Type B pancreatic cell (in vitro differentiated cells): Measurements from ENCODE around the gene QTRT2. TPM values are rescaled to one million over a fixed set of nuclear protein-coding genes. Genes with fewer than 3 reads are reported as not detected.
A peak's percentile ranks its signal among the peaks of the same experiment; 100 is the strongest.

Experiments
- DNase-seq: peaks from one replicate; pipeline ENCODE4 v3.0.0; 2021; ENCODE audit warnings: mixed read lengths; ENCODE audit not compliant: unreplicated experiment; ENCODE audit errors: extremely low spot score
- H3K27ac Mint-ChIP-seq: 2 replicates; pipeline ENCODE4 v1.8.0; 2021; ENCODE audit warnings: mild to moderate bottlenecking, mixed read lengths
- H3K27me3 Mint-ChIP-seq: 2 replicates; pipeline ENCODE4 v1.8.0; 2021; ENCODE audit warnings: mixed read lengths
- H3K36me3 Mint-ChIP-seq: 2 replicates; pipeline ENCODE4 v1.8.0; 2021; ENCODE audit warnings: mixed read lengths
- H3K4me1 Mint-ChIP-seq: one replicate; pipeline ENCODE4 v1.8.0; 2021; ENCODE audit warnings: mixed read lengths; ENCODE audit not compliant: unreplicated experiment
- H3K4me3 Mint-ChIP-seq: 2 replicates; pipeline ENCODE4 v1.8.0; 2021; ENCODE audit warnings: mild to moderate bottlenecking, mixed read lengths
- H3K9me3 Mint-ChIP-seq: 2 replicates; pipeline ENCODE4 v1.8.0; 2021; ENCODE audit warnings: mixed read lengths
- total RNA-seq: library from RNA; stranded (reverse); gene quantifications from 2 replicates; pipeline ENCODE4 v1.2.1, GENCODE V29; 2021; ENCODE audit warnings: low replicate concordance
- TF ChIP-seq, protein P1 (sequence below): fragments of 200-600 bp; sonication (generic); conservative IDR thresholded peaks from 2 replicates; pipeline ENCODE4 v1.5.0; 2021; ENCODE audit warnings: antibody characterized with exemption, mild to moderate bottlenecking

QTRT2 gene
- total RNA-seq, 1 donor from 2014 or later: 36.6 TPM

DNA sequence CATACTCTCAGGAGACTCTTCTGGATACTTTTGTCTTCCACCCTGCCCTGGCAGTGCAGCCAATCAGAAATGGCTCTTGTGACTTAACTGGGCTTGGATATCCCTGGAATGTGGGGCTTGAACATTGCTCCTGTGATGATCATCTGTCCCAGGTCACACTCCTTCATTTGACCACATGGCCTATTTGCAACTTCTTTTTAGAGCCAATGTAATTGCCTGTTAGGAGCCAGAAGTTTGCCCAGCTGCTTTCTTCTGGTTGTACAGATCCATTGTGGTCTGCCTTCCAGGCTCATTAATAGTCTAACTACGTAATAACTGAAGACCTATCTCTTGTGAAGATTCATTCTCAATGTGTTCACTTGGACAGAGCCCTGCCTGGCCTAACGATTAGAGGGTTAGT, 29.8 kb downstream of the QTRT2 start:
- no peaks in the 10 kb centered on the region for H3K4me1 Mint-ChIP-seq
- H3K36me3 Mint-ChIP-seq: peaks cover 43% of the 10 kb centered on the region
- TF ChIP-seq, protein P1, sequence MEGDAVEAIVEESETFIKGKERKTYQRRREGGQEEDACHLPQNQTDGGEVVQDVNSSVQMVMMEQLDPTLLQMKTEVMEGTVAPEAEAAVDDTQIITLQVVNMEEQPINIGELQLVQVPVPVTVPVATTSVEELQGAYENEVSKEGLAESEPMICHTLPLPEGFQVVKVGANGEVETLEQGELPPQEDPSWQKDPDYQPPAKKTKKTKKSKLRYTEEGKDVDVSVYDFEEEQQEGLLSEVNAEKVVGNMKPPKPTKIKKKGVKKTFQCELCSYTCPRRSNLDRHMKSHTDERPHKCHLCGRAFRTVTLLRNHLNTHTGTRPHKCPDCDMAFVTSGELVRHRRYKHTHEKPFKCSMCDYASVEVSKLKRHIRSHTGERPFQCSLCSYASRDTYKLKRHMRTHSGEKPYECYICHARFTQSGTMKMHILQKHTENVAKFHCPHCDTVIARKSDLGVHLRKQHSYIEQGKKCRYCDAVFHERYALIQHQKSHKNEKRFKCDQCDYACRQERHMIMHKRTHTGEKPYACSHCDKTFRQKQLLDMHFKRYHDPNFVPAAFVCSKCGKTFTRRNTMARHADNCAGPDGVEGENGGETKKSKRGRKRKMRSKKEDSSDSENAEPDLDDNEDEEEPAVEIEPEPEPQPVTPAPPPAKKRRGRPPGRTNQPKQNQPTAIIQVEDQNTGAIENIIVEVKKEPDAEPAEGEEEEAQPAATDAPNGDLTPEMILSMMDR: no peak

GRCh38 chr3:114089675-114090074, 33.1 kb downstream of the QTRT2 start:
- TF ChIP-seq, protein P1: no peak
- Mint-ChIP-seq H3K27me3 (peaks cover 18% of the 10 kb centered on the region), H3K9me3 (peaks cover 7% of the 10 kb centered on the region), H3K4me1 (peaks cover 18% of the 10 kb centered on the region), H3K4me3 (no peak overlapping the region), H3K27ac (no peak overlapping the region), H3K36me3 (peaks cover 26% of the 10 kb centered on the region)
- no peak for DNase-seq

More for the DNA sequence above, 29.8 kb downstream of the QTRT2 start:
- Mint-ChIP-seq H3K27ac (no peak overlapping the region), H3K9me3 (no peaks in the 10 kb centered on the region), H3K4me3 (no peak overlapping the region), H3K27me3 (no peaks in the 10 kb centered on the region)
- no peak for DNase-seq

GRCh38 chr3:114092151-114093015, 35.8 kb downstream of the QTRT2 start:
- peaks cover 7% of the 10 kb centered on the region for H3K36me3 Mint-ChIP-seq
- H3K4me1 Mint-ChIP-seq: peaks cover 18% of the 10 kb centered on the region
- H3K4me3 Mint-ChIP-seq: peak overlapping the region; percentile 1
- DNase-seq: no peak
- H3K27ac Mint-ChIP-seq: no peak overlapping the region
- TF ChIP-seq, protein P1: no peak
- H3K27me3 Mint-ChIP-seq: peaks cover 18% of the 10 kb centered on the region
- H3K9me3 Mint-ChIP-seq: peaks cover 7% of the 10 kb centered on the region

DNA sequence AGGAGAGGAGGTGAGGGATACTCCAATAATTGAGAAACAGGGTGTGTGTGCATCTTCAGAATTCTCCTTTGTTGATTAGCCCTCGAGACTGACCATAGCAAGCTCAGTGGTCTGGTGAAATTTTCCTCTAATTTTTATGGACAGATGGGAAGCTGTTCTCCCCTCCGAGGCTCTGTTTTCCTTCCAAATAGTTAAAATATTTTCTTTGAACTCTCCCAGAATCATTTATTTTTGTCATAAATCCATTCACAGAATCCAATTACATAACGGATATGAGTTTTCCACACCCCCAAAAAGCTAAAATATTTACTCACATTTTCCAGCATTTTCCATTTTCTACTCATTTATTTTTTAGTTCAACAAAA, 36.5 kb downstream of the QTRT2 start:
- H3K36me3 Mint-ChIP-seq: peaks cover 1% of the 10 kb centered on the region
- no peak overlapping the region for H3K4me3 Mint-ChIP-seq

DNA sequence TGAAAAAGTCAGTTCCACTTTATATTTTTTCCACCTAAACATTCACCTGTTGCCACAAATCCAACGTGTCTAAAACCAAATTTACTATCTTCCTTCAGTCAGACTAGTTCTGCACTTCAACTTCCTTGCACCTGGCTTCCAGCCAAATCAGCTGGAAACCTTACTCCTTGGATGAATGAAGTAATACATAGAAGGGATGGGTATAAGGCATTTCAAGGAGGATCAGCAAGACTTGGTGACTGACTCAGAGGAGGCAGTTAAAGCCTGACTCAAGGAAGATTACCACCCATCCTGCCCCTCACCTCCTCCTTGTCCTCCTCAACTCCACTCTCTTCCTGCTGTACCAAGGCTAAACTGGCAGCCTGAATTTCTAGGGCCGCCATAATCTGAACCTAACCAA, 37.1 kb downstream of the QTRT2 start:
- no peaks in the 10 kb centered on the region for H3K36me3 Mint-ChIP-seq
- peaks cover 18% of the 10 kb centered on the region for H3K27me3 Mint-ChIP-seq
- DNase-seq: no peak
- TF ChIP-seq, protein P1: no peak
- peaks cover 7% of the 10 kb centered on the region for H3K9me3 Mint-ChIP-seq
- H3K4me3 Mint-ChIP-seq: no peak overlapping the region
- no peak overlapping the region for H3K27ac Mint-ChIP-seq
- peaks cover 18% of the 10 kb centered on the region for H3K4me1 Mint-ChIP-seq

More for the DNA sequence above, 36.5 kb downstream of the QTRT2 start:
- H3K9me3 Mint-ChIP-seq: peaks cover 7% of the 10 kb centered on the region
- peaks cover 18% of the 10 kb centered on the region for H3K4me1 Mint-ChIP-seq
- TF ChIP-seq, protein P1: no peak
- no peak for DNase-seq
- H3K27ac Mint-ChIP-seq: no peak overlapping the region
- H3K27me3 Mint-ChIP-seq: peaks cover 18% of the 10 kb centered on the region
